ENCODE data around the gene MMP25. TPM values are rescaled to one million over a fixed set of nuclear protein-coding genes. Genes with fewer than 3 reads are reported as not detected.

Gene MMP25
- total and polyA plus RNA-seq, 9 of the 15 experiments (the other 6 are each of a cell fraction or from before 2014, with no cell fraction given), result 0.03 to 0.04 TPM; not detected in 7

GRCh38 chr16:3013998-3014690 lies 32.2 kb upstream of the MMP25 start:
- ATAC-seq (no peak), DNase-seq (ENCODE audit: extremely low read depth in 1 of 4, low spot score in 3 of 4) (no peak), FAIRE-seq (no peak)
- 71% methylated on average over 11 of the region's 12 CpGs for WGBS (ENCODE audit: insufficient coverage, low coverage, missing lambda C conversion rate)
- CTCF ChIA-PET (ENCODE audit: low intra/inter-chr PET ratio), result no interaction called here
- peaks cover 3% of the 10 kb centered on the region for H3K9me1 ChIP-seq (ENCODE audit: control insufficient read depth, insufficient read depth, low read length)
- intact Hi-C loops (cut with micrococcal nuclease) (no loop called here), in situ Hi-C loops (cut with MboI) (no loop called here)
- H3K9ac ChIP-seq (ENCODE audit: insufficient read depth in 1 of 2, low read depth in 2 of 2, low read length in 2 of 2), result peak overlapping the region in 1 of 2 experiments; percentile 73; a peak in 2 of 4 replicates
- no peak overlapping the region for H3K4me3 ChIP-seq
- no peaks in the 10 kb centered on the region for H4K20me1 ChIP-seq (replicated peaks; ENCODE audit: control insufficient read depth, insufficient read depth, low read length)
- POLR2A ChIA-PET, result interaction anchor here (0.6 to 0.9 kb wide), 3 partner anchors 9 to 129 kb away, joined by 3 read pairs; no protein-coding TSS in a partner anchor
- no peak overlapping the region for H3K27ac ChIP-seq (ENCODE audit: extremely low read depth, low read depth, low read length)
- no TSS peak for BruUV-seq (replicated peaks)
- TF ChIP-seq ZNF449 (CRISPR knock-in tag; IDR thresholded peaks at IDR 0.05) (no peak), BRF2 (IDR thresholded peaks at IDR 0.05; ENCODE audit: borderline replicate concordance, insufficient read depth, insufficient read length) (no peak)
- no peaks in the 10 kb centered on the region for H3K9me3 ChIP-seq (replicated peaks; ENCODE audit: control insufficient read depth, insufficient read depth, low read depth, low read length)
- H2AFZ ChIP-seq (ENCODE audit: low read depth, low read length), result no peak overlapping the region
- no peaks in the 10 kb centered on the region for H3K79me2 ChIP-seq (ENCODE audit: control insufficient read depth, insufficient read depth, low read length)
- H3K4me2 ChIP-seq (ENCODE audit: insufficient read depth, low read length), result no peak overlapping the region
- peaks cover 29 to 82% of the 10 kb centered on the region in 2 experiments for H3K4me1 ChIP-seq (replicated peaks in 1 of 2; ENCODE audit: control insufficient read depth in 2 of 2, insufficient read depth in 2 of 2, low read length in 2 of 2)
- H3K36me3 ChIP-seq (ENCODE audit: control insufficient read depth, insufficient read depth, low read length), result no peaks in the 10 kb centered on the region
- no peaks in the 10 kb centered on the region for H3K27me3 ChIP-seq (ENCODE audit: control insufficient read depth in 2 of 2, insufficient read depth in 2 of 2, low read length in 2 of 2)

Data from K562 (cell line).